ENCODE data around the gene SLC2A6. TPM values are rescaled to one million over a fixed set of nuclear protein-coding genes. Genes with fewer than 3 reads are reported as not detected.
"Not testable (repeated sequence)": the region's sequence is repeated elsewhere in the genome, so short reads cannot be mapped to it uniquely, and the experiment has no call there.

The SLC2A6 gene
- polyA plus RNA-seq, 1 donor = 1.7 TPM

DNA sequence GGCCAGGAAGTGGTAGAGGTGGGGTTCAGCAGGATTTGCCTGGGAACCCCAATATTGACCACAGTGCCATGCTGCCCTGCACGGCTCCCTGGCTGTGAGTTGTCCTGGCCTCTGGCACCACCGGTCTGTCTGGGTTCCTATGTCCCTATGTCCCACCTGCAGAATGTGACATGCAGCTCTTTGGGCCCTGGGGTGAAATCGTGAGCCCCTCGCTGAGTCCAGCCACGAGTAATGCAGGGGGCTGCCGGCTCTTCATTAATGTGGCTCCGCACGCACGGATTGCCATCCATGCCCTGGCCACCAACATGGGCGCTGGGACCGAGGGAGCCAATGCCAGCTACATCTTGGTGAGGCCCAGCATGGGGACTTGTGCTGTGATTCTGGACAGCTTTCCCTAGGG, 21.2 kb downstream of the SLC2A6 start:
- Histone ChIP-seq H3K36me3 (ENCODE audit: control insufficient read depth, insufficient read depth, low read length) (peaks cover 3% of the 10 kb centered on the region), H3K4me1 (ENCODE audit: control insufficient read depth, insufficient read depth, low read length) (peaks cover 26% of the 10 kb centered on the region), H3K27ac (ENCODE audit: low read length) (no peak overlapping the region), H3K27me3 (ENCODE audit: control insufficient read depth, insufficient read depth, low read length) (no peaks in the 10 kb centered on the region), H3K9me3 (ENCODE audit: control insufficient read depth, low read depth, low read length) (no peaks in the 10 kb centered on the region), H3K4me3 (ENCODE audit: low read length) (no peak overlapping the region)
- no peak for DNase-seq
- no CpG with 5 or more reads among the region's 11 CpGs for WGBS (ENCODE audit: insufficient coverage, low lambda C conversion rate)

DNA sequence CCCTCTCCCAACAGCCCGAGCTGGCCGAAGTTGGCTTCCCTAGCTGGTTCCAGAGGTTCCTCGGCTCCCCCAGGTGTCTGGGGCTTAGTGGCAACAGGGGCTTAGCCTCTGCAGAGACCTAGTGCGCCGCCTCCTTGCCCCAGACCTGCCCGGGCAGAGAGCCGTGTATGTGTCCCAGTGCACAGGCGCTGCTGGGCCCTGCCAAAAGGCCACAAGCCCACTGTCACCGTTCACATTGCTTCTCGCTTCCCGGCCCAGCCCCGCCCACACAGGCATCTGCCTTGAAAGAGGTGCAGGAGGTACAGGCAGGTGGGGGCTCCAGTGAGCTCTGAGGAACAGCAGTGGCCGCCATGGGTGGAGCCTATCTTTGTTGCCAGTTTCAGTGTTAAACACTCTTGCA, 21.7 kb downstream of the SLC2A6 start:
- H3K4me3 ChIP-seq (ENCODE audit: low read length) = no peak overlapping the region
- H3K27me3 ChIP-seq (ENCODE audit: control insufficient read depth, insufficient read depth, low read length) = no peaks in the 10 kb centered on the region
- WGBS (ENCODE audit: insufficient coverage, low lambda C conversion rate) = 93% methylated on average over 3 of the region's 13 CpGs
- H3K36me3 ChIP-seq (ENCODE audit: control insufficient read depth, insufficient read depth, low read length) = peaks cover 3% of the 10 kb centered on the region
- no peak for DNase-seq
- no peaks in the 10 kb centered on the region for H3K9me3 ChIP-seq (ENCODE audit: control insufficient read depth, low read depth, low read length)
- H3K27ac ChIP-seq (ENCODE audit: low read length) = no peak overlapping the region
- H3K4me1 ChIP-seq (ENCODE audit: control insufficient read depth, insufficient read depth, low read length) = peaks cover 22% of the 10 kb centered on the region

DNA sequence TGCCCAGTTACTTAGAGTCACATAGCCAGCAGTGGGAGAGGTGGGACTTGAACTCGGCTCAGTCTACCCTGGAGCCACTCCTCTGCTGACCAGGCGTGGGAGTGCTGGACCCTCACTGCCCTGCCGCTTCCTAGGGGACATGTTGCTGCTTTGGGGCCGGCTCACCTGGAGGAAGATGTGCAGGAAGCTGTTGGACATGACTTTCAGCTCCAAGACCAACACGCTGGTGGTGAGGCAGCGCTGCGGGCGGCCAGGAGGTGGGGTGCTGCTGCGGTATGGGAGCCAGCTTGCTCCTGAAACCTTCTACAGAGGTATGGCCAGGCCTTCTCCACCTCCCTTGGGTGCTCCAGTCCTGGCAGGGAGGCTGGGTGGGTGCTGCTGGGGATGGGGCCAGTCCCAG, 22.5 kb downstream of the SLC2A6 start:
- H3K27me3 ChIP-seq (ENCODE audit: control insufficient read depth, insufficient read depth, low read length) = no peaks in the 10 kb centered on the region
- H3K36me3 ChIP-seq (ENCODE audit: control insufficient read depth, insufficient read depth, low read length) = peaks cover 3% of the 10 kb centered on the region
- no peak for DNase-seq
- H3K9me3 ChIP-seq (ENCODE audit: control insufficient read depth, low read depth, low read length) = no peaks in the 10 kb centered on the region
- no peak overlapping the region for H3K27ac ChIP-seq (ENCODE audit: low read length)
- WGBS (ENCODE audit: insufficient coverage, low lambda C conversion rate) = no CpG with 5 or more reads among the region's 9 CpGs
- peaks cover 15% of the 10 kb centered on the region for H3K4me1 ChIP-seq (ENCODE audit: control insufficient read depth, insufficient read depth, low read length)
- no peak overlapping the region for H3K4me3 ChIP-seq (ENCODE audit: low read length)

DNA sequence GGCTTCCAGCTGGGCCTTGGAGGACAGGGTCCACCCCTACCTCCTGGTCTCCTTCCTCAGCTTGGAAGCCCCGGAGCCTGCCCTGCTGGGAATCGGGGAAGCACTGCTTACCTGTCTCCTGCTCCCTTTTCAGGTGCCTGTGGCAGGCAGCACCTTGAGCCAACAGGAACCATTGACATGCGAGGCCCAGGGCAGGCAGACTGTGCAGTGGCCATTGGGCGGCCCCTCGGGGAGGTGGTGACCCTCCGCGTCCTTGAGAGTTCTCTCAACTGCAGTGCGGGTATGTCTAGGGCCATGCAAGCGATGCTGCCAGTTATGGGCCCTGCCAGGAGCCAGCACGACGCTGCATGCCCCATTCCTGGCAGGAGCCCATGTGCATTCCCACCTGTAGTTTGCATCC, 23.0 kb downstream of the SLC2A6 start:
- Histone ChIP-seq H3K4me3 (ENCODE audit: low read length) (no peak overlapping the region), H3K27me3 (ENCODE audit: control insufficient read depth, insufficient read depth, low read length) (no peaks in the 10 kb centered on the region), H3K27ac (ENCODE audit: low read length) (no peak overlapping the region), H3K9me3 (ENCODE audit: control insufficient read depth, low read depth, low read length) (no peaks in the 10 kb centered on the region), H3K36me3 (ENCODE audit: control insufficient read depth, insufficient read depth, low read length) (peaks cover 3% of the 10 kb centered on the region), H3K4me1 (ENCODE audit: control insufficient read depth, insufficient read depth, low read length) (peaks cover 10% of the 10 kb centered on the region)
- no CpG with 5 or more reads among the region's 11 CpGs for WGBS (ENCODE audit: insufficient coverage, low lambda C conversion rate)
- DNase-seq = no peak

DNA sequence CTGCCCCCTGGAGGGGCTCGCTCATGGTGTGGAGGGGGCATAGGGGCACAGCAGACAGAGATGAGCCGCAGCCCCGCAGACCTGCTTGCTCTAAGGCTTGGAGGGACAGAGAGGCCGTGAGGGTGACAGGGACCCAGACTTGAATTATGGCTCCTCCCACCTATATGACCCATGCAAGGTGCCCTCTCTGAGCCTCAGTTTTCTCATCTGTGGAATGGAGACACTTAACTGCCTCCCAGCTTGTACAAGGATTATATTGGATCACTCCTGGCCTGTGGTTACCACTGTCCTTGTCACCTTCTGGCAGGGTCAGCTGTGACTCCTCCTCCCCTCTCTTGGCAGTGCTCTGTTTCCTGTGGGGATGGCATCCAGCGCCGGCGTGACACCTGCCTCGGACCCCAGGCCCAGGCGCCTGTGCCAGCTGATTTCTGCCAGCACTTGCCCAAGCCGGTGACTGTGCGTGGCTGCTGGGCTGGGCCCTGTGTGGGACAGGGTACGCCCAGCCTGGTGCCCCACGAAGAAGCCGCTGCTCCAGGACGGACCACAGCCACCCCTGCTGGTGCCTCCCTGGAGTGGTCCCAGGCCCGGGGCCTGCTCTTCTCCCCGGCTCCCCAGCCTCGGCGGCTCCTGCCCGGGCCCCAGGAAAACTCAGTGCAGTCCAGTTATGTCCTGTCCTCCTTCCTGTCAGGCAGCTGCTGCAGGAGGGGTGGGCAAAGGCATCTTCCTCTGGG, 23.8 kb downstream of the SLC2A6 start:
- peaks cover 3% of the 10 kb centered on the region for H3K36me3 ChIP-seq (ENCODE audit: control insufficient read depth, insufficient read depth, low read length)
- no peak overlapping the region for H3K27ac ChIP-seq (ENCODE audit: low read length)
- no CpG with 5 or more reads among the region's 20 CpGs for WGBS (ENCODE audit: insufficient coverage, low lambda C conversion rate)
- DNase-seq = no peak
- H3K4me1 ChIP-seq (ENCODE audit: control insufficient read depth, insufficient read depth, low read length) = peaks cover 7% of the 10 kb centered on the region
- H3K9me3 ChIP-seq (ENCODE audit: control insufficient read depth, low read depth, low read length) = no peaks in the 10 kb centered on the region
- no peaks in the 10 kb centered on the region for H3K27me3 ChIP-seq (ENCODE audit: control insufficient read depth, insufficient read depth, low read length)
- H3K4me3 ChIP-seq (ENCODE audit: low read length) = no peak overlapping the region

DNA sequence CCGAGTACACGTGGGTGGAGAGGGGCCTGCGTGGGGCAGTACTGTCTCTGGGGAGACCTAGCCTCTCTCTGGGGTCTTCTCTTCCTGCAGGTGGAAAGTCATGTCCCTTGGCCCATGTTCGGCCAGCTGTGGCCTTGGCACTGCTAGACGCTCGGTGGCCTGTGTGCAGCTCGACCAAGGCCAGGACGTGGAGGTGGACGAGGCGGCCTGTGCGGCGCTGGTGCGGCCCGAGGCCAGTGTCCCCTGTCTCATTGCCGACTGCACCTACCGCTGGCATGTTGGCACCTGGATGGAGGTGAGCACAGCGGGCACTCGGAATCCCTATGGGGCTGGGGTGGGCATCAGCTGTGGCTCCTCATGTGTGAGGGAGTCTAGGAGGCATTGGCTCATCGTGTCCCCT, 24.6 kb downstream of the SLC2A6 start:
- no CpG with 5 or more reads among the region's 19 CpGs for WGBS (ENCODE audit: insufficient coverage, low lambda C conversion rate)
- no peak for DNase-seq
- Histone ChIP-seq H3K9me3 (ENCODE audit: control insufficient read depth, low read depth, low read length) (no peaks in the 10 kb centered on the region), H3K27me3 (ENCODE audit: control insufficient read depth, insufficient read depth, low read length) (no peaks in the 10 kb centered on the region), H3K36me3 (ENCODE audit: control insufficient read depth, insufficient read depth, low read length) (peaks cover 3% of the 10 kb centered on the region), H3K4me3 (ENCODE audit: low read length) (no peak overlapping the region), H3K27ac (ENCODE audit: low read length) (no peak overlapping the region), H3K4me1 (ENCODE audit: control insufficient read depth, insufficient read depth, low read length) (peaks cover 7% of the 10 kb centered on the region)

DNA sequence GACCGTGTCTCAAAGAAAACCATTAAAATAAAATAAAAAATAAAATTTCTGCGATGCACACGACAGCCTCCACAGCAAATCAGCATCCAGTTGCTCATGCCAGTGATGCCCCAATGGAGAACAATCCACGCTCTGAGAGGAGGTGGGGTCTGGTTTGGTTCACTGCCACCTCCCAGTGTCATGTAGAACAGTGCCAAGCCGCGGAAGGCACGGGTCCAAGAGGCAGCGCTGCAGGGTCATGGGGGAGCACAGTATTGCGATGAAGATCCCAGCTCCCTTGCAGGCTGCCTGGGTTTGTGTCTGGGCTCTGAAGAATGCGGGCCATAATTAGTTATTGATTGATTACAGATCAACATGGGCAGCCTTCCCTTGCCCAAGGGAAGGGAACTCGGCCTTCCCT, 25.2 kb downstream of the SLC2A6 start:
- Histone ChIP-seq H3K9me3 (ENCODE audit: control insufficient read depth, low read depth, low read length) (no peaks in the 10 kb centered on the region), H3K36me3 (ENCODE audit: control insufficient read depth, insufficient read depth, low read length) (peaks cover 3% of the 10 kb centered on the region), H3K4me3 (ENCODE audit: low read length) (no peak overlapping the region), H3K4me1 (ENCODE audit: control insufficient read depth, insufficient read depth, low read length) (no peaks in the 10 kb centered on the region), H3K27ac (ENCODE audit: low read length) (no peak overlapping the region), H3K27me3 (ENCODE audit: control insufficient read depth, insufficient read depth, low read length) (no peaks in the 10 kb centered on the region)
- WGBS (ENCODE audit: insufficient coverage, low lambda C conversion rate) = no CpG with 5 or more reads among the region's 11 CpGs
- DNase-seq = no peak

DNA sequence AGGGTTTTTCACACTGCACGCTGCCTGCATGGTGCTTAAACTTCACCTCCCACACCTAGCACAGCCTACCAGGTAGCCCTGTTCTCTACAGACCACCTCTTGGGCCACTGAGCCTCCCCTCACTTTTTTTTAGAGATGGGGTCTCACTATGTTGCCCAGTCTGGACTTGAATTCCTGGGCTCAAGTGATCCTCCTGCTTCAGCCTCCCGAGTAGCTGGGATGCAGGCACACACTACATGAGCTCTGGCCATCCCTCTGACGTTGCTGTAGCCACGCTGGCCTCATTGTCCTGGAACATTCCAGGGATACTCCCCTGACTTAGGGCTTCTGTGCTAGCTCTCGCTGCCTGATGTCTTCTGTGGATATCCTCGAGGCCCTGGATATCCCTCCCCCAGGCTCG, 26.3 kb downstream of the SLC2A6 start:
- Histone ChIP-seq H3K9me3 (ENCODE audit: control insufficient read depth, low read depth, low read length) (no peaks in the 10 kb centered on the region), H3K27ac (ENCODE audit: low read length) (no peak overlapping the region), H3K27me3 (ENCODE audit: control insufficient read depth, insufficient read depth, low read length) (no peaks in the 10 kb centered on the region), H3K4me3 (ENCODE audit: low read length) (no peak overlapping the region), H3K4me1 (ENCODE audit: control insufficient read depth, insufficient read depth, low read length) (no peaks in the 10 kb centered on the region), H3K36me3 (ENCODE audit: control insufficient read depth, insufficient read depth, low read length) (peaks cover 3% of the 10 kb centered on the region)
- no CpG with 5 or more reads among the region's 7 CpGs for WGBS (ENCODE audit: insufficient coverage, low lambda C conversion rate)
- DNase-seq = no peak

DNA sequence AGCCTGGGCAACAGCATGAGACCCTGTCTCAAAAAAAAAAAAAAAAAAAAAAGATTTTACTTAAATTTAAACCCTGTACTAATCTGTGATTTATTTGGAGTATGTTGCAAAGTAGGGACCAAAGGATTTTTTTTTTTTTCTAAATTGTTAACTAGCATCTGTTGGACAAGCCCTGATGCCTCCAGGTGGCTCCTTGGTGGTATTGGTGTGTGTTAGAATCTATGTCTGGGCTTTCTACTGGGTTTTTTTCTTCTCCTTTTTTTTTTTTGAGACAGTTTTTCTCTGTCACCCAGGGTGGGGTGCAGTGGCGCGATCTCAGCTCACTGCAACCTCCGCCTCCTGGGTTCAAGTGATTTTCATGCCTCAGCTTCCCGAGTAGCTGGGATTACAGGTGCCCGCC, 27.0 kb downstream of the SLC2A6 start:
- not testable (repeated sequence) for H3K27me3 ChIP-seq (ENCODE audit: control insufficient read depth, insufficient read depth, low read length); H3K4me3 ChIP-seq (ENCODE audit: low read length); H3K27ac ChIP-seq (ENCODE audit: low read length); DNase-seq; H3K36me3 ChIP-seq (ENCODE audit: control insufficient read depth, insufficient read depth, low read length); H3K4me1 ChIP-seq (ENCODE audit: control insufficient read depth, insufficient read depth, low read length); H3K9me3 ChIP-seq (ENCODE audit: control insufficient read depth, low read depth, low read length)
- no CpG with 5 or more reads among the region's 5 CpGs for WGBS (ENCODE audit: insufficient coverage, low lambda C conversion rate)

DNA sequence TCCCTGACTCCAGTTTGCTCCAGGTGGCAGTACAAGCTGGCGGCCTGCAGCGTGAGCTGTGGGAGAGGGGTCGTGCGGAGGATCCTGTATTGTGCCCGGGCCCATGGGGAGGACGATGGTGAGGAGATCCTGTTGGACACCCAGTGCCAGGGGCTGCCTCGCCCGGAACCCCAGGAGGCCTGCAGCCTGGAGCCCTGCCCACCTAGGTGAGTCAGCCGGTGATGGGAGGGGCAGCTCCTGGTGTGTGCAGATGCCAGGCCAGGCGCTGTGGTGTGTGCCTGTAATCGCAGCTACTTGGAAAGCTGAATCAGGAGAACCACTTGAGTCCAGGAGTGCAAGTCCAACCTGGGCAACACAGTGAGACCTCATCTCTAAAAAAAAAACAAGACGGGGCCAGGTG, 29.1 kb downstream of the SLC2A6 start:
- WGBS (ENCODE audit: insufficient coverage, low lambda C conversion rate) = no CpG with 5 or more reads among the region's 12 CpGs
- no peaks in the 10 kb centered on the region for H3K27me3 ChIP-seq (ENCODE audit: control insufficient read depth, insufficient read depth, low read length)

DNA sequence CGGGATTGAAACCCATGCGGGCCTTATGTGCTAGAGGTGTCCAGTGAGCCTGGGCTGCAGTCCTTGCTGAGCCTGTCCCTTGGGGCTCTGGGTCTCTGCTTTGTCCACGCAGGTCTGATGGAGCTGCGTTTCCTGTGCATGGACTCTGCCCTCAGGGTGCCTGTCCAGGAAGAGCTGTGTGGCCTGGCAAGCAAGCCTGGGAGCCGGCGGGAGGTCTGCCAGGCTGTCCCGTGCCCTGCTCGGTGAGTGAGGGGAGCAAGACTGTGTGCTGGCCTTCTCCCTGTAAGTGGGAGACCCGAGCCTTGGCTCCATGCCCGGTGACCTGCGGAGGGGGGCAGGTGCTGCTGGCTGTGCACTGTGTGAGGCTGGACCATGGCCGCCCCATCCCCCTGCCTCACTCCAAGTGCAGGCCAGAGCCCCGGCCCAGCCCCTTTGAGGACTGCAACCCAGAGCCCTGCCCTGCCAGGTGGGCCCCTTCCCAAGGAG, 30.4 kb downstream of the SLC2A6 start:
- no peaks in the 10 kb centered on the region for H3K9me3 ChIP-seq (ENCODE audit: control insufficient read depth, low read depth, low read length)
- H3K4me3 ChIP-seq (ENCODE audit: low read length) = no peak overlapping the region
- DNase-seq = no peak
- H3K4me1 ChIP-seq (ENCODE audit: control insufficient read depth, insufficient read depth, low read length) = no peaks in the 10 kb centered on the region
- H3K36me3 ChIP-seq (ENCODE audit: control insufficient read depth, insufficient read depth, low read length) = no peaks in the 10 kb centered on the region
- no CpG with 5 or more reads among the region's 13 CpGs for WGBS (ENCODE audit: insufficient coverage, low lambda C conversion rate)
- H3K27me3 ChIP-seq (ENCODE audit: control insufficient read depth, insufficient read depth, low read length) = no peaks in the 10 kb centered on the region
- no peak overlapping the region for H3K27ac ChIP-seq (ENCODE audit: low read length)

More for the DNA sequence above, 29.1 kb downstream of the SLC2A6 start:
- no peak for DNase-seq
- Histone ChIP-seq H3K36me3 (ENCODE audit: control insufficient read depth, insufficient read depth, low read length) (no peaks in the 10 kb centered on the region), H3K4me1 (ENCODE audit: control insufficient read depth, insufficient read depth, low read length) (no peaks in the 10 kb centered on the region), H3K27ac (ENCODE audit: low read length) (no peak overlapping the region), H3K9me3 (ENCODE audit: control insufficient read depth, low read depth, low read length) (no peaks in the 10 kb centered on the region), H3K4me3 (ENCODE audit: low read length) (no peak overlapping the region)

All from large intestine (tissue), 3 donors.